Transverse colon (tissue), 4 donors: ENCODE measurements around the gene OR6C1.

Experiments
- EP300 ChIP-seq: sonication (generic); formaldehyde crosslinking; IDR thresholded peaks from one replicate; pipeline ENCODE4 v1.6.1; 2017; ENCODE audit warnings: antibody characterized with exemption, low read depth
- POLR2A ChIP-seq: fragments of 450-650 bp; IDR thresholded peaks from one replicate; pipeline ENCODE4 v1.6.1; 2016; ENCODE audit warnings: antibody characterized with exemption, mild to moderate bottlenecking, moderate library complexity
- POLR2AphosphoS5 ChIP-seq, 3 donors: sonication (generic); formaldehyde crosslinking; IDR thresholded peaks; one replicate each; pipeline ENCODE4 v1.6.1; 2016; ENCODE audit warnings: antibody characterized with exemption in 3 of 3
- TF ChIP-seq, protein P1 (sequence below), 5 experiments: fragments of 200-600 bp in 3 of 5; fragments of 450-650 bp in 2 of 5; sonication (generic) in 3 of 5; IDR thresholded peaks; 1 replicate in 2 of 5; 2 replicates in 3 of 5; pipeline ENCODE4 v1.5.1; 2016 to 2017; ENCODE audit warnings: antibody characterized with exemption in 5 of 5, inconsistent platforms in 3 of 5, mild to moderate bottlenecking in 2 of 5, moderate library complexity in 1 of 5

DNA sequence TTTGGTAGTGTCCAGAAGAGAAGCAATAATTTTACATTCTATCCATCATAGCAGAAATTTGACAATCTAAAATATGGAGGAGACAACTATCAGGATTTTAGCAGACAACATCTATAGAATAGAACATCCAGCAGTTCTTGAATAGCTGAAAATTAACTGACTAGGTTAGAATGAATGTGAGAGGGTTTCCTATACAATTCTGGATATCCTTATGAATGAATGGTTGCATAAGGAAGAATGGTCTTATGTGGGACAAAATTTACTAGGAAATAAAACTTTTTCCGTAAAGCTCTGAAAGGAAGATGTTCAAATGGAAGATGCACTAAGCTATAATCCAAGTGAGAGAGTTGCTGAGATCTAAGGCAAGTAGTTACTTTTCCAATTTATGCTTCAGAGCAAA lies 16.3 kb downstream of the OR6C1 start, which contains the start of gene OR6C3:
- TF ChIP-seq, protein P1, sequence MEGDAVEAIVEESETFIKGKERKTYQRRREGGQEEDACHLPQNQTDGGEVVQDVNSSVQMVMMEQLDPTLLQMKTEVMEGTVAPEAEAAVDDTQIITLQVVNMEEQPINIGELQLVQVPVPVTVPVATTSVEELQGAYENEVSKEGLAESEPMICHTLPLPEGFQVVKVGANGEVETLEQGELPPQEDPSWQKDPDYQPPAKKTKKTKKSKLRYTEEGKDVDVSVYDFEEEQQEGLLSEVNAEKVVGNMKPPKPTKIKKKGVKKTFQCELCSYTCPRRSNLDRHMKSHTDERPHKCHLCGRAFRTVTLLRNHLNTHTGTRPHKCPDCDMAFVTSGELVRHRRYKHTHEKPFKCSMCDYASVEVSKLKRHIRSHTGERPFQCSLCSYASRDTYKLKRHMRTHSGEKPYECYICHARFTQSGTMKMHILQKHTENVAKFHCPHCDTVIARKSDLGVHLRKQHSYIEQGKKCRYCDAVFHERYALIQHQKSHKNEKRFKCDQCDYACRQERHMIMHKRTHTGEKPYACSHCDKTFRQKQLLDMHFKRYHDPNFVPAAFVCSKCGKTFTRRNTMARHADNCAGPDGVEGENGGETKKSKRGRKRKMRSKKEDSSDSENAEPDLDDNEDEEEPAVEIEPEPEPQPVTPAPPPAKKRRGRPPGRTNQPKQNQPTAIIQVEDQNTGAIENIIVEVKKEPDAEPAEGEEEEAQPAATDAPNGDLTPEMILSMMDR (IDR thresholded peaks at IDR 0.05), result no peak
- TF ChIP-seq EP300 (no peak), POLR2A (no peak), POLR2AphosphoS5 (IDR thresholded peaks at IDR 0.05) (no peak)
